Measurements from ENCODE around the gene SLC7A11.

The SLC7A11 gene

DNA sequence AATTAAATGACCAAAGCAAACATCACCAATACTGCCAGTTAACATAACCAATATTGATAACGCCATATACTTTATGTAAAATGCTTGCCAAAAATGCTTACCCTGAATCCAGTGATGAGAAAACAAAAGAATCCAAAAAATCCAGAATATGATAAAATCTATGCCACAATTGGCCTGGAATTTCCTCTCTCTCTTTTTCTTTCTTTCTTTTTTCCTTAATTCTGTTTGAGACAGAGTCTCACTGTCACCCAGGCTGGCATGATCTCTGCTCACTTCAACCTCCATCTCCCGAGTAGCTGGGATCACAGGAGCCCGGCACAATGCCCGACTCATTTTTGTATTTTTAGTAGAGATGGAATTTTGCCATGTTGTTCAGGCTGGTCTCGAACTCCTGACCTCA is 9.8 kb upstream of the SLC7A11 start:
- H3K9ac ChIP-seq (ENCODE audit: low read length), result no peak overlapping the region
- H3F3A ChIP-seq (ENCODE audit: insufficient read depth, low read length), result peaks cover 3% of the 10 kb centered on the region; the same call in 1 of the 2 replicates
- H2AFZ ChIP-seq (ENCODE audit: low read length), result peak overlapping the region; percentile 89; the same call in 1 of the 2 replicates
- TF ChIP-seq, protein P1, sequence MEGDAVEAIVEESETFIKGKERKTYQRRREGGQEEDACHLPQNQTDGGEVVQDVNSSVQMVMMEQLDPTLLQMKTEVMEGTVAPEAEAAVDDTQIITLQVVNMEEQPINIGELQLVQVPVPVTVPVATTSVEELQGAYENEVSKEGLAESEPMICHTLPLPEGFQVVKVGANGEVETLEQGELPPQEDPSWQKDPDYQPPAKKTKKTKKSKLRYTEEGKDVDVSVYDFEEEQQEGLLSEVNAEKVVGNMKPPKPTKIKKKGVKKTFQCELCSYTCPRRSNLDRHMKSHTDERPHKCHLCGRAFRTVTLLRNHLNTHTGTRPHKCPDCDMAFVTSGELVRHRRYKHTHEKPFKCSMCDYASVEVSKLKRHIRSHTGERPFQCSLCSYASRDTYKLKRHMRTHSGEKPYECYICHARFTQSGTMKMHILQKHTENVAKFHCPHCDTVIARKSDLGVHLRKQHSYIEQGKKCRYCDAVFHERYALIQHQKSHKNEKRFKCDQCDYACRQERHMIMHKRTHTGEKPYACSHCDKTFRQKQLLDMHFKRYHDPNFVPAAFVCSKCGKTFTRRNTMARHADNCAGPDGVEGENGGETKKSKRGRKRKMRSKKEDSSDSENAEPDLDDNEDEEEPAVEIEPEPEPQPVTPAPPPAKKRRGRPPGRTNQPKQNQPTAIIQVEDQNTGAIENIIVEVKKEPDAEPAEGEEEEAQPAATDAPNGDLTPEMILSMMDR (IDR thresholded peaks at IDR 0.05; ENCODE audit: low read length), result no peak
- no peak for TF ChIP-seq EZH2 (IDR thresholded peaks at IDR 0.05; ENCODE audit: borderline replicate concordance, low read length)
- H3K27ac ChIP-seq (ENCODE audit: low read depth, low read length, poor library complexity, severe bottlenecking), result no peak overlapping the region
- H3K79me2 ChIP-seq (ENCODE audit: insufficient read depth, low read length), result no peaks in the 10 kb centered on the region
- no peaks in the 10 kb centered on the region for H3K36me3 ChIP-seq (ENCODE audit: insufficient read depth, low read length)
- peaks cover 13% of the 10 kb centered on the region for H3K4me1 ChIP-seq (ENCODE audit: insufficient read depth, low read length, severe bottlenecking)
- H4K20me1 ChIP-seq (ENCODE audit: insufficient read depth, low read length), result no peaks in the 10 kb centered on the region
- no peaks in the 10 kb centered on the region for H3K9me2 ChIP-seq (ENCODE audit: low read depth, low read length)
- H3K9me3 ChIP-seq (ENCODE audit: low read length), result peaks cover 9% of the 10 kb centered on the region; the same call in 1 of the 2 replicates
- H3K4me3 ChIP-seq (ENCODE audit: low read depth, low read length, poor library complexity, severe bottlenecking), result no peak overlapping the region
- no peaks in the 10 kb centered on the region for H3K27me3 ChIP-seq (ENCODE audit: insufficient read depth, low read length)
- H3K4me2 ChIP-seq (ENCODE audit: low read length), result no peak overlapping the region

DNA sequence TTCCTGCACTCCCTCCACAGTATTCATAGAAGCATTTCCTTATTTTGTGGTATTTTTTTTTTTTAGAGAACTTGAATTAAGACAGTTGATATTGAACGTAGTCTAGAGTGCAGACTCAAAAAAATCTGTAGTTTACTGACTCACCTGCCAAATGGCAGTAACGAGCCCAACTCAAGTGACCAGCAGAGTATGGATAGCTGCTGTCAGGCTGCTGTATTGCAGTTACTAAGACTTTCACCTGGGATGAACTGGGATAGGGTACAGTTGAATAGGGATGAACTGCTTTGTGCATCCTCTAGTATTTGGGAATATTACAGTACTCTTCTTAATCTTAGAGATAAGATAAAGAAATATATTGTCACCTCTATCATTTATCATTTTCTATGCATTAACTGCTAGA is 7.0 kb upstream of the SLC7A11 start:
- no peaks in the 10 kb centered on the region for H3K9me2 ChIP-seq (ENCODE audit: low read depth, low read length)
- H3K4me3 ChIP-seq (ENCODE audit: low read depth, low read length, poor library complexity, severe bottlenecking), result no peak overlapping the region
- H3F3A ChIP-seq (ENCODE audit: insufficient read depth, low read length), result peaks cover 3% of the 10 kb centered on the region; the same call in 1 of the 2 replicates
- H3K79me2 ChIP-seq (ENCODE audit: insufficient read depth, low read length), result no peaks in the 10 kb centered on the region
- no peak overlapping the region for H3K27ac ChIP-seq (ENCODE audit: low read depth, low read length, poor library complexity, severe bottlenecking)
- no peak overlapping the region for H3K4me2 ChIP-seq (ENCODE audit: low read length)
- H3K4me1 ChIP-seq (ENCODE audit: insufficient read depth, low read length, severe bottlenecking), result peaks cover 13% of the 10 kb centered on the region
- H3K9me3 ChIP-seq (ENCODE audit: low read length), result no peaks in the 10 kb centered on the region
- no peaks in the 10 kb centered on the region for H4K20me1 ChIP-seq (ENCODE audit: insufficient read depth, low read length)
- H3K9ac ChIP-seq (ENCODE audit: low read length), result no peak overlapping the region
- H2AFZ ChIP-seq (ENCODE audit: low read length), result no peak overlapping the region
- no peaks in the 10 kb centered on the region for H3K36me3 ChIP-seq (ENCODE audit: insufficient read depth, low read length)
- no peak for TF ChIP-seq EZH2 (IDR thresholded peaks at IDR 0.05; ENCODE audit: borderline replicate concordance, low read length)
- H3K27me3 ChIP-seq (ENCODE audit: insufficient read depth, low read length), result no peaks in the 10 kb centered on the region

DNA sequence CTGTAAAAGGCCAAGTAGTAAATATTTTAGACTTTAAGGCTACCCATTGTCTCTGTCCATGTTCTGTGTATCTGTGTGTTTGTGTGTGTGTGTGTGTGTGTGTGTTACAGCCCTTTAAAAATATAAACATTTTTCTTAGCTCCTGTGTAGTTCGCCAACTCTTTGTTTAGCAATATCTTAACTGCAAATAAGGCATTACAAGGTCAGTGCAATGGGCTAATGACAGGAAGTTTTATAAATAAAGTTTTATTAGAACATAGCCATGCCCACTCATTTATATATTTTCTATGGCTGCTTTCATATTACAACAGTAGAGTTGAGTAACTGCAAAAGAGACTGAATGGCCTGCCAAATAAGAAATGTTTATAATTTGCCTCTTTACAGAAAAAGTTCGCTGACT is 5.9 kb upstream of the SLC7A11 start:
- Histone ChIP-seq H3K9me3 (ENCODE audit: low read length) (no peaks in the 10 kb centered on the region), H4K20me1 (ENCODE audit: insufficient read depth, low read length) (no peaks in the 10 kb centered on the region), H3K4me2 (ENCODE audit: low read length) (no peak overlapping the region), H3K4me3 (ENCODE audit: low read depth, low read length, poor library complexity, severe bottlenecking) (no peak overlapping the region), H3K4me1 (ENCODE audit: insufficient read depth, low read length, severe bottlenecking) (peaks cover 19% of the 10 kb centered on the region), H3K27ac (ENCODE audit: low read depth, low read length, poor library complexity, severe bottlenecking) (no peak overlapping the region), H3F3A (ENCODE audit: insufficient read depth, low read length) (peaks cover 3% of the 10 kb centered on the region; the same call in 1 of the 2 replicates), H3K9ac (ENCODE audit: low read length) (no peak overlapping the region), H3K9me2 (ENCODE audit: low read depth, low read length) (no peaks in the 10 kb centered on the region), H3K36me3 (ENCODE audit: insufficient read depth, low read length) (no peaks in the 10 kb centered on the region), H2AFZ (ENCODE audit: low read length) (peak overlapping the region; percentile 72), H3K79me2 (ENCODE audit: insufficient read depth, low read length) (no peaks in the 10 kb centered on the region), H3K27me3 (ENCODE audit: insufficient read depth, low read length) (no peaks in the 10 kb centered on the region)
- TF ChIP-seq, protein P1 (IDR thresholded peaks at IDR 0.05; ENCODE audit: low read length), result no peak
- TF ChIP-seq EZH2 (IDR thresholded peaks at IDR 0.05; ENCODE audit: borderline replicate concordance, low read length), result no peak

- H3K79me2 ChIP-seq (ENCODE audit: insufficient read depth, low read length), result no peaks in the 10 kb centered on the region
- peaks cover 21% of the 10 kb centered on the region for H3K4me1 ChIP-seq (ENCODE audit: insufficient read depth, low read length, severe bottlenecking)
- no peak overlapping the region for H3K27ac ChIP-seq (ENCODE audit: low read depth, low read length, poor library complexity, severe bottlenecking)
- H3F3A ChIP-seq (ENCODE audit: insufficient read depth, low read length), result peaks cover 3% of the 10 kb centered on the region; the same call in 1 of the 2 replicates
- no peaks in the 10 kb centered on the region for H3K9me2 ChIP-seq (ENCODE audit: low read depth, low read length)
- H3K4me3 ChIP-seq (ENCODE audit: low read depth, low read length, poor library complexity, severe bottlenecking), result no peak overlapping the region
- H3K27me3 ChIP-seq (ENCODE audit: insufficient read depth, low read length), result no peaks in the 10 kb centered on the region
- H3K9ac ChIP-seq (ENCODE audit: low read length), result no peak overlapping the region
- TF ChIP-seq, protein P1 (IDR thresholded peaks at IDR 0.05; ENCODE audit: low read length), result no peak
- no peak for TF ChIP-seq EZH2 (IDR thresholded peaks at IDR 0.05; ENCODE audit: borderline replicate concordance, low read length)
- no peaks in the 10 kb centered on the region for H3K9me3 ChIP-seq (ENCODE audit: low read length)
- H2AFZ ChIP-seq (ENCODE audit: low read length), result peak overlapping the region; percentile 72; the same call in 1 of the 2 replicates
- H3K36me3 ChIP-seq (ENCODE audit: insufficient read depth, low read length), result no peaks in the 10 kb centered on the region
- H3K4me2 ChIP-seq (ENCODE audit: low read length), result no peak overlapping the region
- H4K20me1 ChIP-seq (ENCODE audit: insufficient read depth, low read length), result no peaks in the 10 kb centered on the region
These were observed 5.5 kb upstream of the SLC7A11 start for GRCh38 chr4:138247643-138248042.
